Vagina (tissue), 2 donors: Measurements from ENCODE around the gene CAMTA2. TPM values are rescaled to one million over a fixed set of nuclear protein-coding genes. Genes with fewer than 3 reads are reported as not detected.
"Not testable (repeated sequence)": the region's sequence is repeated elsewhere in the genome, so short reads cannot be mapped to it uniquely, and the experiment has no call there.

Experiments used
- DNase-seq, 2 donors: peaks; one replicate each; pipeline ENCODE4 v3.0.0-alpha.2; 2017; ENCODE audit errors: extremely low spot score in 2 of 2
- H3K27ac ChIP-seq: fragments of 200-600 bp; sonication (generic); one replicate; pipeline ENCODE4 v1.5.1; 2019
- H3K27me3 ChIP-seq: fragments of 200-600 bp; sonication (generic); one replicate; pipeline ENCODE4 v1.5.1; 2019
- H3K36me3 ChIP-seq, 2 donors: fragments of 200-600 bp; sonication (generic); one replicate each; pipeline ENCODE4 v1.5.1; 2017 to 2019
- H3K4me1 ChIP-seq: fragments of 200-600 bp; sonication (generic); one replicate; pipeline ENCODE4 v1.5.1; 2019
- H3K4me3 ChIP-seq, 2 donors: fragments of 200-600 bp; sonication (generic); 1 replicate in 1 of 2; 2 replicates in 1 of 2; pipeline ENCODE4 v1.5.1; 2016 to 2019
- H3K9me3 ChIP-seq: fragments of 200-600 bp; sonication (generic); one replicate; pipeline ENCODE4 v1.5.1; 2019
- POLR2A ChIP-seq, 2 donors: fragments of 450-650 bp; IDR thresholded peaks; one replicate each; pipeline ENCODE4 v1.6.1; 2017; ENCODE audit warnings: antibody characterized with exemption in 2 of 2, mild to moderate bottlenecking in 2 of 2, moderate library complexity in 2 of 2
- POLR2AphosphoS5 ChIP-seq, 2 donors: sonication (generic); formaldehyde crosslinking; IDR thresholded peaks; one replicate each; pipeline ENCODE4 v1.9.0; 2017; ENCODE audit warnings: antibody characterized with exemption in 2 of 2, mild to moderate bottlenecking in 2 of 2, low read depth in 1 of 2; ENCODE audit not compliant: insufficient read depth in 1 of 2
- intact Hi-C: fragments of 100-400 bp; cut with DNase I; formaldehyde crosslinking; loops from one replicate; pipeline ENCODE4 v1.15.1; 2023
- total RNA-seq: library from RNA; depleted of rRNA; stranded (reverse); fragments of >200 nt; gene quantifications from one replicate; pipeline ENCODE4 v1.2.3, GENCODE V29; 2016
- TF ChIP-seq, protein P1 (sequence below), 3 experiments: fragments of 450-650 bp in 2 of 3; fragments of 200-600 bp in 1 of 3; sonication (generic) in 1 of 3; IDR thresholded peaks; one replicate each; pipeline ENCODE4 v1.5.1; 2017 to 2019; ENCODE audit warnings: antibody characterized with exemption in 3 of 3, mild to moderate bottlenecking in 2 of 3, moderate library complexity in 2 of 3

CAMTA2 gene
- total RNA-seq, 1 donor from 2014 or later, result 36.3 TPM

DNA sequence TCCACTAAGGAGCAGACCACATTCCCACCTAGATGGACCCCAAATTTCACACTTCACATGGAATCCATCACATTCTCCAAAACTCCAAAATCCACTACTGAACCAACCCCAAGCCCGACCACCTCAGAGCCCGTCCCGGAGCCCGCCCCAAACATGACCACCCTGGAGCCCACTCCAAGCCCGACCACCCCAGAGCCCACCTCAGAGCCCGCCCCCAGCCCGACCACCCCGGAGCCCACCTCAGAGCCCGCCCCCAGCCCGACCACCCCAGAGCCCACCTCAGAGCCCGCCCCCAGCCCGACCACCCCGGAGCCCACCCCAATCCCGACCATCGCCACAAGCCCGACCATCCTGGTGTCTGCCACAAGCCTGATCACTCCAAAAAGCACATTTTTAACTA, 53.8 kb downstream of the CAMTA2 start:
- H3K9me3 ChIP-seq, result no peaks in the 10 kb centered on the region
- no peak overlapping the region for H3K4me3 ChIP-seq
- peaks cover 0 to 20% of the 10 kb centered on the region in 2 donors for H3K36me3 ChIP-seq
- no peak for DNase-seq
- intact Hi-C loops, result no loop called here
- H3K27me3 ChIP-seq, result no peaks in the 10 kb centered on the region
- TF ChIP-seq POLR2AphosphoS5 (IDR thresholded peaks at IDR 0.05; ENCODE audit: insufficient read depth in 1 of 2, low read depth in 1 of 2), result no peak
- TF ChIP-seq, protein P1, sequence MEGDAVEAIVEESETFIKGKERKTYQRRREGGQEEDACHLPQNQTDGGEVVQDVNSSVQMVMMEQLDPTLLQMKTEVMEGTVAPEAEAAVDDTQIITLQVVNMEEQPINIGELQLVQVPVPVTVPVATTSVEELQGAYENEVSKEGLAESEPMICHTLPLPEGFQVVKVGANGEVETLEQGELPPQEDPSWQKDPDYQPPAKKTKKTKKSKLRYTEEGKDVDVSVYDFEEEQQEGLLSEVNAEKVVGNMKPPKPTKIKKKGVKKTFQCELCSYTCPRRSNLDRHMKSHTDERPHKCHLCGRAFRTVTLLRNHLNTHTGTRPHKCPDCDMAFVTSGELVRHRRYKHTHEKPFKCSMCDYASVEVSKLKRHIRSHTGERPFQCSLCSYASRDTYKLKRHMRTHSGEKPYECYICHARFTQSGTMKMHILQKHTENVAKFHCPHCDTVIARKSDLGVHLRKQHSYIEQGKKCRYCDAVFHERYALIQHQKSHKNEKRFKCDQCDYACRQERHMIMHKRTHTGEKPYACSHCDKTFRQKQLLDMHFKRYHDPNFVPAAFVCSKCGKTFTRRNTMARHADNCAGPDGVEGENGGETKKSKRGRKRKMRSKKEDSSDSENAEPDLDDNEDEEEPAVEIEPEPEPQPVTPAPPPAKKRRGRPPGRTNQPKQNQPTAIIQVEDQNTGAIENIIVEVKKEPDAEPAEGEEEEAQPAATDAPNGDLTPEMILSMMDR (IDR thresholded peaks at IDR 0.05), result no peak
- H3K4me1 ChIP-seq, result peaks cover 19% of the 10 kb centered on the region
- no peak overlapping the region for H3K27ac ChIP-seq

DNA sequence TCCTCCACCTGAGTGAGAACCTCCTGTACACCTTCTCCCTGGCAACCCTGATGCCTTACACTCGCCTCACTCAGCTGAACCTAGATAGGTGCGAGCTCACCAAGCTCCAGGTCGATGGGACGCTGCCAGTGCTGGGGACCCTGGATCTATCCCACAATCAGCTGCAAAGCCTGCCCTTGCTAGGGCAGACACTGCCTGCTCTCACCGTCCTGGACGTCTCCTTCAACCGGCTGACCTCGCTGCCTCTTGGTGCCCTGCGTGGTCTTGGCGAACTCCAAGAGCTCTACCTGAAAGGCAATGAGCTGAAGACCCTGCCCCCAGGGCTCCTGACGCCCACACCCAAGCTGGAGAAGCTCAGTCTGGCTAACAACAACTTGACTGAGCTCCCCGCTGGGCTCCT, 54.7 kb downstream of the CAMTA2 start:
- intact Hi-C loops, result no loop called here
- no peaks in the 10 kb centered on the region for H3K27me3 ChIP-seq
- no peak for TF ChIP-seq POLR2AphosphoS5 (IDR thresholded peaks at IDR 0.05; ENCODE audit: insufficient read depth in 1 of 2, low read depth in 1 of 2)
- no peak for TF ChIP-seq POLR2A (IDR thresholded peaks at IDR 0.05)
- TF ChIP-seq, protein P1 (IDR thresholded peaks at IDR 0.05), result no peak
- no peak overlapping the region for H3K4me3 ChIP-seq
- peaks cover 10% of the 10 kb centered on the region for H3K4me1 ChIP-seq
- no peak for DNase-seq
- H3K9me3 ChIP-seq, result no peaks in the 10 kb centered on the region
- no peak overlapping the region for H3K27ac ChIP-seq
- H3K36me3 ChIP-seq, result peaks cover 0 to 14% of the 10 kb centered on the region in 2 donors

DNA sequence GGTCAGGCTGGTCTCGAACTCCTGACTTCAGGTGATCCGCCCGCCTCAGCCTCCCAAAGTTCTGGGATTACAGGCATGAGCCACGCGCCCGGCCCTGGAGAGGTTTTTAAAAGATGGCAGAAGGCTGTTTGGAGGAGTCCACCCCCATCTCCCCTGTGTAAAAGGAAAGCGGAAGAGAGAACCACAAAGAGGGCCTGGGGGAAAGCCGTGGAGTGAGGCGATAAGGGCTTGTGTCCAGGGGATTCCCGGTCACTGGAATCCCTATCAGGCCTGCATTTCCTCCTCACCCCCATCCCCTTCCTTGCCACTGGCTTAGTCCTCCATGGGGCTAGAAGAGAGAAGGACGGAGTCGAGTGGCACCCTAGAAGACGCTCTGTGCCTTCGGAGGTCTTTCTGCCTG, 55.5 kb downstream of the CAMTA2 start, which contains the start of gene GP1BA:
TSS of gene GP1BA (plus strand) at position 315 of the 400 bp plus-strand sequence. CDS start 328 bp downstream, outside the sequence.
- Histone ChIP-seq H3K4me1 (peaks cover 10% of the 10 kb centered on the region), H3K4me3 (no peak within 1 kb of the TSS), H3K36me3 (peaks cover 0 to 6% of the 10 kb centered on the region in 2 donors), H3K27me3 (no peaks in the 10 kb centered on the region), H3K9me3 (no peaks in the 10 kb centered on the region), H3K27ac (no peak within 1 kb of the TSS)
- no peak for DNase-seq
- TF ChIP-seq, protein P1 (IDR thresholded peaks at IDR 0.05), result no peak
- TF ChIP-seq POLR2AphosphoS5 (IDR thresholded peaks at IDR 0.05; ENCODE audit: insufficient read depth in 1 of 2, low read depth in 1 of 2), result no peak
- intact Hi-C loops, result no loop called here

DNA sequence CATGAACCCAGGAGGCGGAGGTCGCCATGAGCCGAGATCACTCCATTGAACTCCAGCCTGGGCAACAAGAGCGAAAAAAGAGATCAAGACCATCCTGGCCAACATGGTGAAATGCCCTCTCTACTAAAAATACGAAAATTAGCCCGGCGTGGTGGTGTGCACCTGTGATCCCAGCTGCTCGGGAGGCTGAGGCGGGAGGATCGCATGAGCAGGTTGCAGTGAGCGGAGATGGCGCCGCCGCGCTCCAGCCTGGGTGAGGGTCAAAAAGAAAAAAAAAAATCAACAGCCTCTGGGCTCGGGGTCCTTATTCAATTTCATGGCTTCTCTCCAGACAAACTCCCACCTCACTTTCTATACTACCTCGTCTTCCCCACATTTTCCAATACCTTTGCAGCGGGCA, 58.6 kb downstream of the CAMTA2 start:
- H3K9me3 ChIP-seq, result no peaks in the 10 kb centered on the region
- peaks cover 2% of the 10 kb centered on the region for H3K4me1 ChIP-seq
- H3K27me3 ChIP-seq, result no peaks in the 10 kb centered on the region
- no peak overlapping the region for H3K27ac ChIP-seq
- no peak overlapping the region for H3K4me3 ChIP-seq
- DNase-seq, result no peak
- TF ChIP-seq POLR2A (IDR thresholded peaks at IDR 0.05), result no peak
- TF ChIP-seq, protein P1 (IDR thresholded peaks at IDR 0.05), result no peak
- no peak for TF ChIP-seq POLR2AphosphoS5 (IDR thresholded peaks at IDR 0.05; ENCODE audit: insufficient read depth in 1 of 2, low read depth in 1 of 2)
- intact Hi-C loops, result no loop called here
- no peaks in the 10 kb centered on the region for H3K36me3 ChIP-seq

DNA sequence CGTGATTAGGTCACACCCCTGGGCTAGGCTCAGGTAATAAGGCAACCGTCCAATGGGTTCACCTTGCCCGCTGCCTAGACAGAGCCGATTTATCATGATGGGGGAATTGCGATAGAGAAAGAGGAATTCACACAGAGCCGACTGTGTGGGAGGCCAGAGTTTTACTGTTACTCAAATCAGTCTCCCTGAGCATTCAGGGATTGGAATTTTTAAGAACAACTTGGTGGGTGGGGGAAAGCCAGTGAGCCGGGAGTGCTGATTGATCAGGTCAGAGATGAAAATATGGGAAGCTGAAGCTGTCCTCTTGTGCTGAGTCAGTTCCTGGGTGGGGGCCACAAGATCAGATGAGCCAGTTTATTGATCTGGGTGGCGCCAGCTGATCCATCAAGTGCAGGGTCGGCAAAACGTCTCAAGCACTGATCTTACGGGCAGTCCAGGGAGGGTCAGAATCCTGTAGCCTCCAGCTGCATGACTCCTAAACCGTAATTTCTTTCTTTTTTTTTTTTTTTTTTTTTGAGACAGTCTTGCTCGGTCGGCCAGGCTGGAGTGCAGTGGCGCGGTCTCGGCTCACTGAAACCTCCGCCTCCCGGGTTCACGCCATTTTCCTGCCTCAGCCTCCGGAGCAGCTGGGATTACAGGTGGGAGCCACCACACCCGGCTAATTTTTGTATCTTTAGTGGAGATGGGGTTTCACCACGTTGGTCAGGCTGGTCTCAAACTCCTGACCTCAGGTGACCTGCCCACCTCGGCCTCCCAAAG, 60.7 kb downstream of the CAMTA2 start:
- H3K27me3 ChIP-seq, H3K27ac ChIP-seq, DNase-seq, H3K9me3 ChIP-seq, H3K4me1 ChIP-seq, H3K4me3 ChIP-seq, intact Hi-C loops, H3K36me3 ChIP-seq: not testable (repeated sequence)
